GM12878 (cell line): ENCODE results near the gene FKBP3. TPM values are rescaled to one million over a fixed set of nuclear protein-coding genes. Genes with fewer than 3 reads are reported as not detected.
A peak's percentile ranks its signal among the peaks of the same experiment; 100 is the strongest.
"Not testable (repeated sequence)": the region's sequence is repeated elsewhere in the genome, so short reads cannot be mapped to it uniquely, and the experiment has no call there.

ENCODE experiments used
- ATAC-seq: fragments of 200-7000 bp; cut with Tn5 transposase; 3 replicates; pipeline ENCODE4 v1.9.1; 2020; ENCODE audit warnings: mild to moderate bottlenecking, moderate library complexity
- BruUV-seq: library from RNA; stranded (reverse); fragments of 400-500 nt; replicated peaks from 2 replicates; lab custom pipeline; 2021; lab: Mats Ljungman, UMichigan
- CTCF ChIA-PET: fragments of 300-600 bp; sonication (Branson Sonifier 250); formaldehyde crosslinking; extraction: SDS; loops from one replicate; lab custom pipeline; 2021; ENCODE audit warnings: inconsistent platforms; lab: Yijun Ruan, JAX
- POLR2A ChIA-PET: fragments of 350-600 bp; formaldehyde crosslinking; extraction: SDS; loops from one replicate; lab custom pipeline; 2021; ENCODE audit warnings: inconsistent platforms; lab: Charles Lee
- RAD21 ChIA-PET: fragments of 300-600 bp; sonication (Branson Sonifier 250); formaldehyde crosslinking; loops from one replicate; lab custom pipeline; 2023; ENCODE audit warnings: antibody characterized with exemption; ENCODE audit not compliant: unreplicated experiment; lab: Charles Lee
- SMC1A ChIA-PET: fragments of 300-600 bp; sonication (Branson Sonifier 250); formaldehyde crosslinking; loops from one replicate; lab custom pipeline; 2023; ENCODE audit not compliant: unreplicated experiment, uncharacterized antibody; lab: Charles Lee
- DNase-seq: peaks from one replicate; pipeline ENCODE4 v3.0.0-alpha.2; 2011; ENCODE audit warnings: low read depth, low spot score
- FAIRE-seq: peaks from 3 replicates; lab custom pipeline; 2011; peaks lifted over from hg19 to GRCh38; lab: Jason Lieb, UNC
- H2AFZ ChIP-seq: 2 replicates; pipeline ENCODE4 v1.6.0; 2011; ENCODE audit warnings: low read depth, low read length, control low read depth; ENCODE audit not compliant: control insufficient read depth
- H3K27ac ChIP-seq: 2 replicates; pipeline ENCODE4 v1.5.1; 2011; ENCODE audit warnings: control low read depth; ENCODE audit not compliant: control insufficient read depth, insufficient read depth
- H3K27me3 ChIP-seq, 2 experiments: replicated peaks in 1 of 2; 2 replicates each; pipeline versions ENCODE4 v1.6.0 to v1.6.1; 2011; ENCODE audit warnings: low read length in 1 of 2; ENCODE audit not compliant: control insufficient read depth in 2 of 2, insufficient read depth in 2 of 2
- H3K36me3 ChIP-seq, 2 experiments: 2 replicates each; pipeline ENCODE4 v1.5.1; 2011; ENCODE audit warnings: low read length in 1 of 2; ENCODE audit not compliant: control insufficient read depth in 2 of 2, insufficient read depth in 2 of 2
- H3K4me1 ChIP-seq: 2 replicates; pipeline ENCODE4 v1.6.1; 2011; ENCODE audit warnings: mild to moderate bottlenecking, low read length, moderate library complexity, mixed read lengths; ENCODE audit not compliant: control insufficient read depth, insufficient read depth
- H3K4me2 ChIP-seq: 2 replicates; pipeline ENCODE4 v1.6.0; 2011; ENCODE audit warnings: control low read depth; ENCODE audit not compliant: control insufficient read depth, insufficient read depth
- H3K4me3 ChIP-seq: fragments of 200-600 bp; sonication (generic); 2 replicates; pipeline ENCODE4 v1.5.1; 2016
- H3K79me2 ChIP-seq: 2 replicates; pipeline ENCODE4 v1.6.0; 2011; ENCODE audit warnings: low read length; ENCODE audit not compliant: control insufficient read depth, insufficient read depth
- H3K9ac ChIP-seq: 2 replicates; pipeline ENCODE4 v1.8.0; 2011; ENCODE audit warnings: low read length, control low read depth, mixed read lengths; ENCODE audit not compliant: control insufficient read depth, insufficient read depth
- H3K9me3 ChIP-seq: replicated peaks from 3 replicates; pipeline ENCODE4 v1.5.1; 2011; ENCODE audit warnings: mild to moderate bottlenecking, low read length; ENCODE audit not compliant: control insufficient read depth, insufficient read depth
- H4K20me1 ChIP-seq: 2 replicates; pipeline ENCODE4 v1.6.0; 2011; ENCODE audit not compliant: control insufficient read depth, insufficient read depth
- EGR1 ChIP-seq, 2 experiments: IDR thresholded peaks; 1 replicate in 1 of 2; 2 replicates in 1 of 2; pipeline ENCODE4 v1.6.1; 2011 to 2012; ENCODE audit warnings: low read depth in 2 of 2, low read length in 2 of 2, borderline replicate concordance in 1 of 2, mild to moderate bottlenecking in 1 of 2, moderate library complexity in 1 of 2
- NFIC ChIP-seq: IDR thresholded peaks from 2 replicates; pipeline ENCODE4 v1.6.1; 2012; ENCODE audit warnings: low read depth, mild to moderate bottlenecking, inconsistent platforms, low read length, moderate library complexity
- NFXL1 ChIP-seq: fragments of 450-650 bp; IDR thresholded peaks from 2 replicates; pipeline ENCODE4 v1.6.1; 2017; ENCODE audit warnings: antibody characterized with exemption, mild to moderate bottlenecking, borderline replicate concordance
- NRF1 ChIP-seq: conservative IDR thresholded peaks from 2 replicates; pipeline ENCODE4 v1.6.1; 2011; ENCODE audit warnings: mild to moderate bottlenecking, low read depth, low read length, improper control_type of control experiment
- RUNX3 ChIP-seq: IDR thresholded peaks from 2 replicates; pipeline ENCODE4 v1.6.1; 2012; ENCODE audit warnings: low read length, inconsistent platforms
- SIX5 ChIP-seq: IDR thresholded peaks from 2 replicates; pipeline ENCODE4 v1.6.1; 2011; ENCODE audit warnings: mild to moderate bottlenecking, low read depth, low read length, moderate library complexity; ENCODE audit not compliant: severe bottlenecking
- SP1 ChIP-seq: IDR thresholded peaks from one replicate; pipeline ENCODE4 v1.6.1; 2011; ENCODE audit warnings: low read depth, low read length
- SPI1 ChIP-seq: IDR thresholded peaks from 2 replicates; pipeline ENCODE4 v1.6.1; 2011; ENCODE audit warnings: low read depth, mild to moderate bottlenecking, low read length, moderate library complexity, borderline replicate concordance; ENCODE audit not compliant: insufficient read depth
- STAT1 ChIP-seq: fragments of 450-650 bp; conservative IDR thresholded peaks from 2 replicates; pipeline ENCODE4 v1.6.1; 2014; ENCODE audit warnings: antibody characterized with exemption, mild to moderate bottlenecking
- YBX1 ChIP-seq: fragments of 450-650 bp; IDR thresholded peaks from 2 replicates; pipeline ENCODE4 v1.6.1; 2016; ENCODE audit warnings: antibody characterized with exemption
- ZNF384 ChIP-seq: IDR thresholded peaks from 2 replicates; pipeline ENCODE4 v1.6.1; 2012; ENCODE audit warnings: low read depth, mild to moderate bottlenecking, low read length, improper control_type of control experiment, borderline replicate concordance
- WGBS: methylation state at CpG from one replicate; pipeline ENCODE4 v1.1.6; 2016; ENCODE audit warnings: low lambda C conversion rate; ENCODE audit not compliant: insufficient replicate concordance, insufficient coverage; ENCODE audit errors: missing lambda C conversion rate; 5-methylcytosine and 5-hydroxymethylcytosine counted together
- in situ Hi-C: fragments of 300-500 bp; cut with MboI; formaldehyde crosslinking; loops from 9 replicates; pipeline ENCODE4 v1.14.3; 2018; ENCODE audit warnings: mixed read lengths
- intact Hi-C: fragments of 100-400 bp; cut with micrococcal nuclease; formaldehyde crosslinking; loops from one replicate; pipeline ENCODE4 v1.14.2; 2022; ENCODE audit not compliant: unreplicated experiment
- polyA plus RNA-seq, 11 experiments: library from polyadenylated mRNA; depleted of rRNA in 4 of 11; unstranded in 6 of 11; stranded (reverse) in 5 of 11; fragments of >200 nt; fragmentation: Nextera tagmentation in 4 of 11; fragmentation: Illumina TruSeq in 1 of 11; extraction: Ambion mirVana in 4 of 11; extraction: Trizol in 1 of 11; gene quantifications; 1 replicate in 1 of 11; 2 replicates in 10 of 11; pipeline versions ENCODE4 v1.2.1 to v1.2.3, GENCODE V29; 2011 to 2016; ENCODE audit warnings: inconsistent platforms in 2 of 11, missing spikeins in 2 of 11, low read depth in 1 of 11
- total RNA-seq, 4 experiments: library from RNA; depleted of rRNA in 3 of 4; stranded (reverse); fragments of >200 nt in 3 of 4; fragmentation: Illumina TruSeq in 1 of 4; extraction: Trizol in 1 of 4; gene quantifications; 2 replicates each; pipeline versions ENCODE4 v1.2.1 to v1.2.3, GENCODE V29; 2013 to 2021
- TF ChIP-seq, protein P1 (sequence below): fragments of 450-650 bp; IDR thresholded peaks from 2 replicates; pipeline ENCODE4 v1.6.1; 2017; ENCODE audit warnings: low read depth, mild to moderate bottlenecking, moderate library complexity
- TF ChIP-seq, protein P2 (sequence below): IDR thresholded peaks from 2 replicates; pipeline ENCODE4 v1.6.1; 2012; ENCODE audit warnings: low read length, inconsistent platforms

FKBP3 gene
- total and polyA plus RNA-seq, 10 of the 15 experiments (the other 5 are each of a cell fraction or from before 2014, with no cell fraction given): 67.2 to 218 (median 129) TPM

DNA sequence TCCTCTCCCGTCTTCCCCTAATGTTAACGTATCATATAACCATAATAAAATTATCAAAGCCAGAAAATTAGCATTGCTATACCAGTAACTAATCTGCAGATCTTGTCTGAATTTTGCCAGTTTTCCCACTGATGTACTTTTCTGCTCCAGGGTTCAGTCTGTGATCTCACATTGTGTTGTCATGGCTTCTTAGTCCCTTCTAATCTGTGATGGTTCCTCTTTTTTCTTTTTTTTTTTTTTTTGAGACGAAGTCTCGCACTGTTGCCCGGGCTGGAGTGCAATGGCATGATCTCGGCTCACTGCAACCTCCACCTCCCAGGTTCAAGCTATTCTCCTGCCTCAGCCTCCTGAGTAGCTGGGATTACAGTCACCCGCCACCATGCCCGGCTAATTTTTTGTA is 7.8 kb upstream of the FKBP3 start:
- BruUV-seq, H3K9ac ChIP-seq, FAIRE-seq, DNase-seq, H3K27ac ChIP-seq, in situ Hi-C loops, CTCF ChIA-PET, RAD21 ChIA-PET, H3K4me3 ChIP-seq, H4K20me1 ChIP-seq, H3K9me3 ChIP-seq: not testable (repeated sequence)
- peak; percentile 14; the same call in 1 of the 3 replicates for ATAC-seq
- Histone ChIP-seq H3K4me1 (peaks cover 16% of the 10 kb centered on the region), H2AFZ (0 out of 2 replicates have a peak overlapping the region, but pooled peaks have one; percentile 19)
- POLR2A ChIA-PET: interaction anchor here (0.7 kb wide), 2 partner anchors 41 to 52 kb away, joined by 3 read pairs; no protein-coding TSS in a partner anchor
- TF ChIP-seq SPI1 (0 out of 2 replicates have a peak, but pooled peaks have one; percentile 2), ZNF384 (0 out of 2 replicates have a peak, but pooled peaks have one; percentile 3)
- TF ChIP-seq, all 136 proteins: peak for 2; not testable (repeated sequence) for 134
- WGBS: 86% methylated on average over 4 of the region's 8 CpGs
- H3K4me2 ChIP-seq, intact Hi-C loops, H3K36me3 ChIP-seq, SMC1A ChIA-PET, H3K27me3 ChIP-seq: not testable (repeated sequence)
- H3K79me2 ChIP-seq: peaks cover 40% of the 10 kb centered on the region

DNA sequence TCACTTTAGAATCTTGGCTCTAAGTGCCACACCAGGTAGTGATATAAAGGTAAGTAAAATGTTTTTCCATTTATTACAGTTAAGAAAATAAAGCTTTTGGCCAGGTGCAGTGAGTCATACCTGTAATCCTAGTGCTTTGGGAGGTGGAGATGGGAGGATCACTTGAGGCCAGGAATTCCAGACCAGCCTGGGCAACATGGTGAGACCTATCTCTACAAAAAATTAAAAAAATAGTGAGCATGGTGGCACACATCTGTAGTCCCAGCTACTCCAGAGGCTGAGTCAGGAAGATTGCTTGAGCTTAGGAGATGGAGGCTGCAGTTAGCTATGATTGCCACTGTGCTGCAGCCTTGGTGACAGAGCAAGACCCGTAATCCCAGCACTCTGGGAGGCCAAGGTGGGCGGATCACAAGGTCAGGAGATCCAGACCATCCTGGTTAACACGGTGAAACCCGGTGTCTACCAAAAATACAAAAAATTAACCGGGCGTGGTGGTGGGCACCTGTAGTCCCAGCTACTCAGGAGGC is 6.4 kb upstream of the FKBP3 start:
- H3K4me1 ChIP-seq: peaks cover 16% of the 10 kb centered on the region
- no TSS peak for BruUV-seq
- H4K20me1 ChIP-seq: no peaks in the 10 kb centered on the region
- H3K9ac ChIP-seq: no peak overlapping the region
- CTCF ChIA-PET: interaction anchor here (0.7 to 2.0 kb wide), 2 partner anchors 128 to 132 kb away, joined by 3 to 7 read pairs; no protein-coding TSS in a partner anchor
- no peaks in the 10 kb centered on the region for H3K27me3 ChIP-seq
- intact Hi-C loops: no loop called here
- no peak overlapping the region for H2AFZ ChIP-seq
- POLR2A ChIA-PET: interaction anchor here (0.6 kb wide), 1 partner anchor 54 kb away, joined by 3 read pairs; no protein-coding TSS in a partner anchor
- peaks cover 0 to 5% of the 10 kb centered on the region in 2 experiments; a peak in 1 of 4 replicates for H3K36me3 ChIP-seq
- H3K4me2 ChIP-seq: no peak overlapping the region
- H3K79me2 ChIP-seq: peaks cover 53% of the 10 kb centered on the region
- in situ Hi-C loops: no loop called here
- no peak overlapping the region for H3K4me3 ChIP-seq
- DNase-seq (no peak), ATAC-seq (no peak), FAIRE-seq (no peak)
- 100% methylated on average over 6 of the region's 6 CpGs for WGBS
- H3K27ac ChIP-seq: no peak overlapping the region
- RAD21 ChIA-PET: no interaction called here
- H3K9me3 ChIP-seq: no peaks in the 10 kb centered on the region
- SMC1A ChIA-PET: interaction anchor here (1.0 to 1.7 kb wide), 2 partner anchors 12 to 113 kb away, joined by 4 read pairs; no protein-coding TSS in a partner anchor
- no peak for TF ChIP-seq EGR1 (IDR thresholded peaks at IDR 0.05; ENCODE audit: borderline replicate concordance in 1 of 2, low read depth in 2 of 2, low read length in 2 of 2)
- TF ChIP-seq RUNX3: no peak
- TF ChIP-seq NFIC: no peak
- TF ChIP-seq NRF1: no peak
- no peak for TF ChIP-seq NFXL1
- TF ChIP-seq SIX5: no peak
- TF ChIP-seq, protein P1, sequence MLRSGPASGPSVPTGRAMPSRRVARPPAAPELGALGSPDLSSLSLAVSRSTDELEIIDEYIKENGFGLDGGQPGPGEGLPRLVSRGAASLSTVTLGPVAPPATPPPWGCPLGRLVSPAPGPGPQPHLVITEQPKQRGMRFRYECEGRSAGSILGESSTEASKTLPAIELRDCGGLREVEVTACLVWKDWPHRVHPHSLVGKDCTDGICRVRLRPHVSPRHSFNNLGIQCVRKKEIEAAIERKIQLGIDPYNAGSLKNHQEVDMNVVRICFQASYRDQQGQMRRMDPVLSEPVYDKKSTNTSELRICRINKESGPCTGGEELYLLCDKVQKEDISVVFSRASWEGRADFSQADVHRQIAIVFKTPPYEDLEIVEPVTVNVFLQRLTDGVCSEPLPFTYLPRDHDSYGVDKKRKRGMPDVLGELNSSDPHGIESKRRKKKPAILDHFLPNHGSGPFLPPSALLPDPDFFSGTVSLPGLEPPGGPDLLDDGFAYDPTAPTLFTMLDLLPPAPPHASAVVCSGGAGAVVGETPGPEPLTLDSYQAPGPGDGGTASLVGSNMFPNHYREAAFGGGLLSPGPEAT: no peak
- TF ChIP-seq, protein P2, sequence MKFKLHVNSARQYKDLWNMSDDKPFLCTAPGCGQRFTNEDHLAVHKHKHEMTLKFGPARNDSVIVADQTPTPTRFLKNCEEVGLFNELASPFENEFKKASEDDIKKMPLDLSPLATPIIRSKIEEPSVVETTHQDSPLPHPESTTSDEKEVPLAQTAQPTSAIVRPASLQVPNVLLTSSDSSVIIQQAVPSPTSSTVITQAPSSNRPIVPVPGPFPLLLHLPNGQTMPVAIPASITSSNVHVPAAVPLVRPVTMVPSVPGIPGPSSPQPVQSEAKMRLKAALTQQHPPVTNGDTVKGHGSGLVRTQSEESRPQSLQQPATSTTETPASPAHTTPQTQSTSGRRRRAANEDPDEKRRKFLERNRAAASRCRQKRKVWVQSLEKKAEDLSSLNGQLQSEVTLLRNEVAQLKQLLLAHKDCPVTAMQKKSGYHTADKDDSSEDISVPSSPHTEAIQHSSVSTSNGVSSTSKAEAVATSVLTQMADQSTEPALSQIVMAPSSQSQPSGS: no peak
- TF ChIP-seq YBX1: no peak
- TF ChIP-seq SP1: no peak
- TF ChIP-seq STAT1: no peak
